Measurements from ENCODE around the gene PLAAT3.
A peak's percentile ranks its signal among the peaks of the same experiment; 100 is the strongest.
"Not testable (repeated sequence)": the region's sequence is repeated elsewhere in the genome, so short reads cannot be mapped to it uniquely, and the experiment has no call there.

Gene PLAAT3

GRCh38 chr11:63535734-63536133 lies 78.5 kb downstream of the PLAAT3 start:
- no peak for DNase-seq

GRCh38 chr11:63534895-63535461 lies 79.3 kb downstream of the PLAAT3 start:
- DNase-seq, result peak; percentile 71

DNA sequence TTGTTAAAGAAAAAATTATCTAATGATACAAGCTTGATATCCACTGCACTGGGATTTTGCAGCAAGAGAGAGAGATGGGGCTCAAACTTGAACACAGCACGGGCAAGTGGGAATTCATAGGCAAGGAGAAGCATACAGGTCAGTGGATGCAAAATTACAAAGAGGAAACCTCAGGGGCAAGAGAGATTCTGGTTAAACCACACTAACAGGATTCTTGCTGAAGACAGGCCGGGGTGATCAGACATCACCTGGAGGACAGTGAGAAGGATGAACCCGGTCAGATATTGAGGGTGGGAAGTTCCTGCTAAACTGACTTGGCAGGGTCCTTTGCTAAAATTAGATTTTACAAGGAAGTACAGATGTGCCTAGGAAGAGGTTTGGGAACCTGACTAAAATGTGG lies 80.2 kb downstream of the PLAAT3 start:
- DNase-seq, result no peak

DNA sequence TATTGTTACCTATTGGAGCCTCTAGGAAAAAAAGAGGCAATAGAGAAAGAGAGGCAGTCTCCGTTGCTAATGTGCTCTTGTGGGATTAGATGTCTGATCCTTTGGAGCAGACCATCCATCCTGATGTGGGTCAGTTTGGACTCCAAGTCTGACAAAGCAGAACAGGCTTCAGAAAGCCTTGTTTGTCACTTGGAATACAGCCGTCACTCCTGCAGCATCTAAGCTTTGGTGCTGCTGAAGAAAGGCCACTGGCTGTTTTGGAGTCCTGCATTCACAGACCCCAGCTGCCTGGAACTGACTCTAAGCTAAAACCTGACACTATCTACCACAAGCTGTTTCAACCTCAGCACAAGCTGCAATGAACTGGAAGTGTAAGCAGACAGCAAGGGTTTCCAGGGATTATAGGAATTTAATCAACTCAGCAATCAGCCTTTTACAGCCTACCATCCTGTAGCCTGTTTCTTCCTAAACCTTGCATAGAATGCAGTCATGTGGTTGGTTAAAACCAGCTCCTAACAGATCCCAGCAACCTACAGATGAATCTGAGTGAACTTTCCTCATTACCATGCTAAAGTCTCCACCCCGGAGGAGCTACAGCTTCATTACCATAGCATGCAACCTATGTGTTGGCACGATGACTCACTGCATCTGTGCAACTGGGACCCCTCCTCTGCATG lies 81.3 kb downstream of the PLAAT3 start:
- no peak for DNase-seq

DNA sequence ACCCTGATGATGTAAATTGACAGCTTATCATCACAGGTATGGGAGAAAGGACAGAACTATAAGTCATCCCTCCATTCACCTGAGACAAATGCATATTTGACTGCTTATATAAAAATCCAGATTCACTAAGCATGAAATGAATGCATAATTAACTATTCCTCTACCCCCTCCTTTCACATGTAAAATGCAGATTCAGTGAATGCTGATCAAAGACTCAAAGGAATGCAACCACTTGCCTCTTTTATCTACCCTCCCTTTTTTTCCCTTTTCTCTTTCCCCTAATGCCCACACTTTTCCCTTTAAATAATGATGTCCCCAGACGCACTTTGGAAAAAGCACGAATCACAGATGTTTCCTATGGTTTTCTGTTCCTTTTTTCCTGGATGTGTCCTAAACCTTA lies 82.1 kb downstream of the PLAAT3 start:
- no peak for DNase-seq

DNA sequence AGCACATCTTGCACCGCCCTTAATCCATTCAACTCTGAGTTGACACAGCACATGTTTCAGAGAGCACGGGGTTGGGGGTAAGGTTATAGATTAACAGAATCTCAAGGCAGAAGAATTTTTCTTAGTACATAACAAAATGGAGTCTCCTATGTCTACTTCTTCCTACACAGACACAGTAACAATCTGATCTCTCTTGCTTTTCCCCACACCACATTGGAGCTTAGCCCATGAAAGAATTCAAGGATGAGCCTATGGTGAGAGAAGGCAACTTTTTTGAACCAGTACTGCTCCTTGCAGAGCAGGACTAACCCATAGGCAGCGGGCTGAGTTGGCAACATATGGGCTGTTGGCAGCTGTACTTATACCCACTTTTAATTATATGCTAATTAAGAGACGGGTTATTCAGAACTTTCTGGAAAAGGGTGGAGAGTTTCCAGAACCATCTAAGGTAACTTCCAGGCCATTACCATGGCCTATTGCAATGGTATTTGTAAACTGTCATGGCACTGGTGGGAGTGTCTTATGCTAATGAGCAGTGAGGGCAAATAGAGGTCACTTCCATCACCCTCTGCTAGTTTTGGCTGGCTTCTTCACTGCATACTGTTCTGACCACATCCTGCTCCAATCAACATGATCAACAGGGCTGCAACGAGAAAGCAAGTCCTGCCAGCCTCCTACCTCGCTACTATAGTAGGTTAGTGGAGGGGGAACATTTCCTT lies 83.0 kb downstream of the PLAAT3 start:
- DNase-seq, result peak; percentile 85

DNA sequence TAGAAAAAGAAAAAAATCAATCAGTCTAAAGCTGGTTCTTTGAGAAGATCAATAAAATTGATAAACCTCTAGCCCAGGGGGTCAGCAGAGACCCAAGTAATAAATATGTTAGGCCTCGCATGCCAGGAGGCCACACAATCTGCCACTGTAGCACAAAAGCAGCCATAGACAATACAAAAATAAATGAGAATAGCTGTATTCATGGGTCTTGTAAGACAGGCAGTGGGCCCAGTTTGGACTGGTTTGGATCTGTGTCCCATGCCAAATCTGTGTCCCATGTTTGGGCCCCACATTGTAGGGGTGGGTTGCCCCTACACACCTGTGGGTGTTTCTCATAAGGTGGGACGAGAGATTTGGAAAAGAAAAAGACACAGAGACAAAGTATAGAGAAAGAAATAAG lies 84.2 kb downstream of the PLAAT3 start:
- no peak for DNase-seq

- DNase-seq, result not testable (repeated sequence)
These were observed 84.9 kb downstream of the PLAAT3 start for GRCh38 chr11:63529373-63529772.

GRCh38 chr11:63528729-63529278 lies 85.4 kb downstream of the PLAAT3 start:
- not testable (repeated sequence) for DNase-seq

DNA sequence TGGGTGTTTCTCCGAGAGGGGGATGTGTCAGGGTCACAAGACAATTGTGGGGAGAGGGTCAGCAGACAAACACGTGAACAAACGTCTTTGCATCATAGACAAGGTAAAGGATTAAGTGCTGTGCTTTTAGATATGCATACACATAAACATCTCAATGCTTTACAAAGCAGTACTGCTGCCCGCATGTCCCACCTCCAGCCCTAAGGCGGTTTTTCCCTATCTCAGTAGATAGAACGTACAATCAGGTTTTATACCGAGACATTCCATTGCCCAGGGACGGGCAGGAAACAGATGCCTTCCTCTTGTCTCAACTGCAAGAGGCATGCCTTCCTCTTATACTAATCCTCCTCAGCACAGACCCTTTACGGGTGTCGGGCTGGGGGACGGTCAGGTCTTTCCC lies 86.1 kb downstream of the PLAAT3 start:
- not testable (repeated sequence) for DNase-seq

- DNase-seq, result no peak
These were observed 86.6 kb downstream of the PLAAT3 start for GRCh38 chr11:63527667-63528066.

Measured in RPMI8226 (cell line).